SIG-M5 treated with dmso at 0.1 percent for 504 hours (cell line): ENCODE results near the gene PAN2.
"Not testable (repeated sequence)": the region's sequence is repeated elsewhere in the genome, so short reads cannot be mapped to it uniquely, and the experiment has no call there.

Experiments
- DNase-seq: peaks from one replicate; lab custom pipeline; 2025; ENCODE audit not compliant: unreplicated experiment; lab: John Stamatoyannopoulos, UW

The PAN2 gene

GRCh38 chr12:56272468-56272867, 61.3 kb downstream of the PAN2 start:
- not testable (repeated sequence) for DNase-seq

- DNase-seq = peak; percentile 60
These were observed 62.8 kb downstream of the PAN2 start for GRCh38 chr12:56271031-56271430.

DNA sequence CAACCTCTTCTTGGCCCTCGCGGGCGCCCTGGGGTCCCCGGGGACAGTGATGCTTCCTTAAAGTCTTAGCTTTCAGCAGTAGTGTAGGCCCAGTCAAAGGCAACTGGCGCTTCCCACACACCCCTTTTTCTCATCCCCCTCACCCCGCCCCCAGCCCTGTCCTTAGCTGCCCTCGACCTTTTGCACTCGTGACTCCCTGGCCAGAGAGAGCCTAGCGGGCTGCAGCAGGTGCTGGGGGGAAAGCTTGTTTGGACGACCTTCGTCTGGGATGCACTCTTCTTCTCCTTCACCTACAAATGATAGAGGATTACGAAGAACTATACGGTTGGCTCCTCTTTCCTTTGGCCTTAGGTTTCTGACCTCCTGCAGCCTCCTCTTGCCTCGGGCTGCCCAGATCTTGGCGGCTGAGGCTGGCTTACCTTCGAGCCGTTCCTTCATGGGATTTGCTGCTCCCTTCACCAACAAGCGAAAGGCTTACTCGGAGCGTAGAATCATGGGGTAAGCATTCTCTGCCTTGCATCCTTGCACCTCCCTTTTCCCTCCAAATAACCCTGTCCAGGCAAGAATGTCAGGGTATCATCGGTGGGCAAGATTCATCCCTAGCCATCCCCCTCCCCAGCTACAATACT, 66.2 kb downstream of the PAN2 start:
- no peak for DNase-seq

DNA sequence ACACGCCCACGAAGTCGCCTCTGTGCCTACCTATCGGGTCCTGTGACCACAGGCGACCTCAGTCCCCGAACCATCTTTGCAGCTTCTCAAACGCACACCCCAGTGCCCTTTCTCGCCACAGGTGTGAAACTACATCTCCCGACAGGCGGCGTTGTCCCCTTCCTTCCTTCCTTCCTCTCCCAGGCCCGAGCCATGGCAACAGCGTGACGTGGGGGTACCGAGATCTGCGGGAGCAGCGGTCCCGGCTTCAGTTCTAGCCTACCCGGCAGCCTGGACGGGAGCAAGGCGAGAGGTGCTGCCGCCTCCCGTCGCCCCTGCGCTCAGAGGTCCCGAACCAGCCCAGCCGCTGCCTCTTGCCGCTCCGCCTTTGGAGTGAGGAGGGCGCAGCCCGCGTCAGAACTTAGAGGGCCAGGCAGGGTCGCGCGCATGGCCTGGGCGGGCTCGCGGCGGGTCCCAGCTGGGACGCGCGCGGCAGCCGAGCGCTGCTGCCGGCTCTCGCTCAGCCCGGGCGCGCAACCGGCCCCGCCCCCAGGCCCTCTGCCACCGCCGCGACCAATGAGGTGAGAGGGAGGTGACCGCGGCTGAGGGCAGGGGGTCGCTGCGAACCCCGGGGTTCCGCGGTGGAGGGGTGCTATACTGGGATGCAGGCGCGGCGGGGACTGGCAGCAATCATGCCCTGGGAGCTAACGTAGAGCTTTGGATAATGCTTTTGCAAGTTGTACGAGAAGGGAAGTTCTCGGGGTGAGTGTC, 66.9 kb downstream of the PAN2 start, which contains the start of gene COQ10A:
COQ10A (plus strand) TSS at position 250 of the 750 bp plus-strand sequence; CDS start at position 427, 177 bp downstream.
- DNase-seq = peak; percentile 93
